Activated CD4-positive, alpha-beta T cell treated with anti-CD3 and anti-CD28 coated beads, Interleukin-2, amount 10 ng/mL, durations not matched to agents 7 days and 5 days (primary cell): ENCODE data around the gene GSTM5. TPM values are rescaled to one million over a fixed set of nuclear protein-coding genes. Genes with fewer than 3 reads are reported as not detected.
A peak's percentile ranks its signal among the peaks of the same experiment; 100 is the strongest.

ENCODE experiments used
- CTCF ChIA-PET: fragments of 350-600 bp; sonication (Branson Sonifier 250); formaldehyde crosslinking; loops from one replicate; lab custom pipeline; 2021; ENCODE audit warnings: antibody characterized with exemption; lab: Charles Lee
- POLR2A ChIA-PET: fragments of 350-600 bp; sonication (Branson Sonifier 250); formaldehyde crosslinking; loops from one replicate; lab custom pipeline; 2021; ENCODE audit warnings: antibody characterized with exemption; lab: Charles Lee
- DNase-seq: peaks from one replicate; pipeline ENCODE4 v3.0.0-alpha.2; 2020
- H3K27ac Mint-ChIP-seq: one replicate; pipeline ENCODE4 v1.8.0; 2021; ENCODE audit warnings: mild to moderate bottlenecking, moderate library complexity, mixed read lengths
- H3K27me3 Mint-ChIP-seq: one replicate; pipeline ENCODE4 v1.8.0; 2021; ENCODE audit warnings: mixed read lengths
- H3K36me3 Mint-ChIP-seq: one replicate; pipeline ENCODE4 v1.8.0; 2021; ENCODE audit warnings: low read depth, mixed read lengths
- H3K4me1 Mint-ChIP-seq: one replicate; pipeline ENCODE4 v1.8.0; 2021; ENCODE audit warnings: mixed read lengths
- H3K4me3 Mint-ChIP-seq: one replicate; pipeline ENCODE4 v1.8.0; 2021; ENCODE audit warnings: mild to moderate bottlenecking, moderate library complexity, mixed read lengths
- H3K9me3 Mint-ChIP-seq: one replicate; pipeline ENCODE4 v1.8.0; 2021; ENCODE audit warnings: mixed read lengths
- total RNA-seq, 2 experiments: library from RNA; stranded (reverse); gene quantifications; one replicate each; pipeline ENCODE4 v1.2.3, GENCODE V29; 2021

GSTM5 gene
- total RNA-seq, 2 experiments from 2014 or later = 0.17 TPM; not detected in 1

DNA sequence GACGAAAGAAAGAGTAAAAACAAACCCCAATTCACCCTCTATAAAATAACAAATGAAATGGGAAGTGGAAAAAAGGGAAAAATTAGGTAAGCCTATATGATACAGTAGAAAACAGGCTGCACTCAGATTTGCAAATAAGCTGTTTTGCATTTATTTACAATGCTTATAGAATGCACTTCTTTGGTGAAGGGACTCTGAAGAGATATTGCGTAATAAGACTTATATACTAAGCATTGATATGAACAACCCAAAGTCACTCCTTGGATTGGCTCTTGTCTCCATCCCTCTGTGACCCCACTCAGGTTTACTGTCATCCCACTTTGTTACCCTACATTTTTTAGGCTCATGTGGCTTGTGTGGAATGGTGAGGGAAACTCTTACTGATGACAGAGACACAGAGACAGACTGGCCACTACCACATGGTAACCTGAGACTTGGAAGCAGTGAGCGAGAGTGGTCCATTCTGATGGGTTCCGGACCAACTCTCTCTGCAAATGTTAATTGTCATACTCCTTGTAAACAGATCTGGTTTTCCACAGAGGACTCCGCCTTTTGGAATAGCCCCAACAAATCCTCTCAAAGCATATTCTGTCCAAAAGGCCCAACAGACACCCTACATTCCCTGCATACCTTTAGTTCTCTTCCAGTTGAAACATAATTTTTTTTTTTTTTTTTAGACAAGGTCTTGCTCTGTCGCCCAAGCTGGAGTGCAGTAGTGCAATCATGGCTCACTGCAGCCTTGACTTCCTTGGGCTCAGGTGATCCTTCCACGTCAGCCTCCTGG lies 11.0 kb downstream of the GSTM5 start:
- POLR2A ChIA-PET = no interaction called here
- DNase-seq = no peak

DNA sequence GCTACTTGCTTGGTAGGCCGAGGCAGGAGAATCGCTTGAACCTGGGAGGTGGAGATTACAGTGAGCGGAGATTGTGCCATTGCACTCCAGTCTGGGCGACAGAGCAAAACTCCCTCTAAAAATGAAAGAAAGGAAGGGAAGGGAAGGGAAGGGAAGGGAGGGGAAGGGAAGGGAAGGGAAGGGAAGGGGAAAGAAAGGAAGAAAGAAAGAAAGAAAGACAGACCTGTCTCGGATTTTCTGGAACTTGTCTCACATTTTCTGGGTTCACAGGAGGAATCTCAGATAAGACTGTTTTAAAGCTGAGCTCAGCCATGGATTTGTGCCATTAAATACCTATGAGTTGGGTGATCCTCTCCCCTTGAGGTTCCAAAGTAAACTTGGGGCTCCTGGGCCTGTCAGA lies 12.9 kb downstream of the GSTM5 start:
- ChIA-PET CTCF (interaction anchor here (0.9 kb wide), 1 partner anchor 247 kb away, joined by 3 read pairs; no protein-coding TSS in a partner anchor), POLR2A (no interaction called here)
- Mint-ChIP-seq H3K36me3 (no peaks in the 10 kb centered on the region), H3K4me3 (no peak overlapping the region), H3K27ac (no peak overlapping the region), H3K27me3 (peaks cover 6% of the 10 kb centered on the region), H3K9me3 (no peaks in the 10 kb centered on the region), H3K4me1 (no peaks in the 10 kb centered on the region)
- no peak for DNase-seq

More for the DNA sequence above, 11.0 kb downstream of the GSTM5 start:
- Mint-ChIP-seq H3K4me3 (no peak overlapping the region), H3K9me3 (no peaks in the 10 kb centered on the region), H3K27ac (no peak overlapping the region), H3K27me3 (peaks cover 6% of the 10 kb centered on the region), H3K36me3 (no peaks in the 10 kb centered on the region), H3K4me1 (peaks cover 4% of the 10 kb centered on the region)
- CTCF ChIA-PET = interaction anchor here (0.7 kb wide), 1 partner anchor 100 kb away, joined by 3 read pairs; no protein-coding TSS in a partner anchor

DNA sequence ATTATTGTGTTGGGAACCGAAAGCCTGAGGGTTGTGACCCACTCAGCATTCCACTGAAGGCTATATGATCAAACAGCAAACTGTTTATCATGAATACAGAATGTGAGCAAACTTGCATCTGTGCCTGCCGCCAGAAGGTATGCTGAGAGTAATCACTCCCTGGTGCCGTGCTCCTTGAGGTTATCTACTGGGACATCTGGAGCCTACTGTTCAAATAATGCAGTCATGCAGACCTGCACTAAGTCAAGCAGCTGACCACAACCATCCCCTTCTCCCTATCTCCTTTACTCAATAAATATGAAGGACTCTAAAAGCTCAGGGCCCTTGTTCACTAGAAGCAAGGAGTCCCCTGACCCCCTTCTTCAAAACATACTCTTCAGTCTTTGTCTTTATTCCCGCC lies 13.5 kb downstream of the GSTM5 start:
- no peaks in the 10 kb centered on the region for H3K36me3 Mint-ChIP-seq
- no peak for DNase-seq
- ChIA-PET POLR2A (no interaction called here), CTCF (no interaction called here)
- no peaks in the 10 kb centered on the region for H3K4me1 Mint-ChIP-seq
- H3K27ac Mint-ChIP-seq = no peak overlapping the region
- no peak overlapping the region for H3K4me3 Mint-ChIP-seq
- H3K9me3 Mint-ChIP-seq = no peaks in the 10 kb centered on the region
- peaks cover 6% of the 10 kb centered on the region for H3K27me3 Mint-ChIP-seq

DNA sequence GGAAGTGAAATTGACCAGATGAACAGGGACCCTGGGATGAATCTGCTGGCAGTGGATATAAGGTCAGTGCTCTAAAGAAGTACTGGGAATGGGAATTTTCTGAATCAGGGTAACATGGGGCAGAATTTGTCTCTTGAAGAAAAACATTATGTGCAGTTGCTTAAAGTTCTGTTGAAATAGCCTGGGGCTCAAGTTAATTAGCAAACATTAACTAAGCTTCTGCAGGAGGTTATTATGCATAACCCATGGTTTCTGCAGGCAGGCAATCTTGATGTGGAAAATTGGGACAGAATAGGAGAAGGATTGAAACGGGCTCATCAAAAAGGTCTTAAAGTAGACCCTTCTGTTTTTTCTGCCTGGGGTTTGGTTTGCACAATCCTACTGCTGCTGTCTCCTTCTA lies 14.0 kb downstream of the GSTM5 start:
- Mint-ChIP-seq H3K4me1 (no peaks in the 10 kb centered on the region), H3K27me3 (peaks cover 6% of the 10 kb centered on the region), H3K4me3 (no peak overlapping the region), H3K9me3 (no peaks in the 10 kb centered on the region), H3K27ac (no peak overlapping the region), H3K36me3 (no peaks in the 10 kb centered on the region)
- no peak for DNase-seq
- POLR2A ChIA-PET = no interaction called here
- CTCF ChIA-PET = no interaction called here

DNA sequence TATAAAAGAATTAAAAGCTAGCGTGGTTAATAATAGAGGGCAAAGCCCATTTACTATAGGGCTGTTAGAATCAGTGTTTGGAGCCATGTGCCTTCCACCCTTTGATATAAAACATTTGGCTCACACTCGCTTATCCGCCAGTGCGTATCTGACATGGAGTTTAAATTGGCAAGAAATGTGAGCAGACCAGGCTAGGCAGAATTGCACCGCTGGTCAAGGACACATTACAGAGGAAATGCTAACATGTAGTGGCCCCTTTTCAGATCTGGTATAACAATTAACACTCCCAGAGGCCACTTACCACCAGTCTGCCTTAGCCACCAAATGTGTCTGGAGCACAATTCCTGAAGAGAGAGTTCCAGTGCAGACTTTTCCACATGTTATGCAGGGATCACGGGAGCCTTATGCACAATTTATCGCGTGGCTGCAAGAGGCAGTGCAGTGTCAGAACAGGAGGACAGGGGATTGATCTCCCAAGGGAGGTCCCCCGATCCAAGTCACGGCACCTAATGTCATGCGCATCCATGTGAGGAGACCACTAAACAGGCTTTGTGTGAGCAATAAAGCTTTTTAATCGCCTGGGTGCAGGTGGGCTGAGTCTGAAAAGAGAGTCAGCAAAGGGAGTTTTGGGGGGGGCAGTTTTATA lies 14.8 kb downstream of the GSTM5 start:
- ChIA-PET CTCF (no interaction called here), POLR2A (no interaction called here)
- no peak for DNase-seq
- H3K4me1 Mint-ChIP-seq = no peaks in the 10 kb centered on the region
- peaks cover 4% of the 10 kb centered on the region for H3K27me3 Mint-ChIP-seq
- no peaks in the 10 kb centered on the region for H3K36me3 Mint-ChIP-seq
- H3K9me3 Mint-ChIP-seq = no peaks in the 10 kb centered on the region
- H3K27ac Mint-ChIP-seq = no peak overlapping the region
- H3K4me3 Mint-ChIP-seq = no peak overlapping the region

DNA sequence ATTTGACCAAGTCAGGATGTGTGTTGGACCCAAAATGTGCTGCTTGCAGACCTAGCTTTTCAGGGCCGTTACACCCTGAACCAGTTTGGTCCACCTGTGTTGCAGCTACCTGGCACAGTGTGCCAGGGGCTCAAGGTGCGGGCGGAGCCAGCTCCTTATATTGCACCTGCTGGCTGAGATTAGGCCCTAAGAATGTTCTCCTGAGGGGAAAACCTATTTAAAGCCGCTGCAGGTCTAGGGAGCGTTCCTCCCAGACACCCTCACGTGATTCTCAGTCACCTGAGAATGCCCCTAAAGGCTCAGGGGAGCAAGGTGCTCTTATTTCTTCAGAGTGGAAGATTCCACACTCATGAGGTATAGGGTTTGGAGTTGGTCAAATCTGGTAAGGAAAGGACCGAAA lies 16.8 kb downstream of the GSTM5 start:
- Mint-ChIP-seq H3K9me3 (no peaks in the 10 kb centered on the region), H3K36me3 (no peaks in the 10 kb centered on the region), H3K27ac (no peak overlapping the region), H3K27me3 (no peaks in the 10 kb centered on the region), H3K4me3 (no peak overlapping the region), H3K4me1 (no peaks in the 10 kb centered on the region)
- no peak for DNase-seq
- ChIA-PET CTCF (interaction anchor here (0.7 to 2.2 kb wide), 4 partner anchors 10 to 48 kb away, joined by 3 to 7 read pairs (median 3); no protein-coding TSS in a partner anchor), POLR2A (interaction anchor here (0.6 kb wide), 1 partner anchor 37 kb away, joined by 3 read pairs; no protein-coding TSS in a partner anchor)

DNA sequence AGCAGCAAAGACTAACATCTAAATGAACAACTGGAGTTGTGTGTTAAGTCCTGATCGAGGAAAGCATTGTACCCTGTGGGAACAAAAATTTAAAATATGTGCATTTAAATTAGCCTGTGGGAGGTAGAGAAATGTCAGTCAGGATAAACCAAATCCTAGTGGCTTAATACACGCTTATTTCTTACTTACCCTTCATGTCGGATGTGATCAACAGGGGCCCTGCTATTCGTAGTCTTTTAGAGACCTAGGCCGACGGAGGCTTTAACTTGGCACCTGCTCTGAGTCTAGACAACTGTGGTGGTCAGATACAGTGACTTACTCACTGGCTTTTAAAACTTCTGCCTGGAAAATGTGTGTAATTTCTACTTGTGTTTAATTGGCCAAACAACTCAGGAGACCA lies 18.6 kb downstream of the GSTM5 start:
- Mint-ChIP-seq H3K27ac (no peak overlapping the region), H3K4me1 (no peaks in the 10 kb centered on the region), H3K9me3 (no peaks in the 10 kb centered on the region), H3K27me3 (no peaks in the 10 kb centered on the region), H3K36me3 (no peaks in the 10 kb centered on the region), H3K4me3 (no peak overlapping the region)
- CTCF ChIA-PET = no interaction called here
- POLR2A ChIA-PET = no interaction called here
- no peak for DNase-seq

DNA sequence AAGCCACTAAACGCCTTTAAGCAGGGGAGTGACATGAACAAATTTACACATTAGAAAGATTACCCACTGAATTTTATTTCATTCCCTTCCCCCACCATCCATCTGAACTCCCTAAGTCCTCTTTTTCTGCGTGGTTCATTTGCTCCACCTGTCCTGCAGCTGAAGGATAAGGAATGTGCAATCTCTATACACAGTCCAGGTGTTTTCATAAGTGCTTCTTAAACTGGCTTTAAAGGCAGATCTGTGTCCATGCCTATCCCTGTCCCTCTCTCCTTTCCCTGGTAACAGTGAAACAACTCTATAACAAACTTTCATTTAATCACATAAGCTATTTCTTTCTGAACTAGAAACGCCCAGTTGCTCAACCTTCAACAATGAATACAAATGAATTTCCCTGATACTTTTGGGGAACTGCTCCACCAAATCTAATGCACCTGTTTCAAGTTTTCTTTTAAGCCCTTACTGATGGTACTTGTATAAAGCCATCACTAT lies 20.4 kb downstream of the GSTM5 start:
- no peak overlapping the region for H3K4me3 Mint-ChIP-seq
- DNase-seq = no peak
- H3K36me3 Mint-ChIP-seq = peaks cover 3% of the 10 kb centered on the region
- ChIA-PET CTCF (no interaction called here), POLR2A (interaction anchor here (0.5 kb wide), 1 partner anchor 666 kb away, joined by 3 read pairs; no protein-coding TSS in a partner anchor)
- H3K27ac Mint-ChIP-seq = no peak overlapping the region
- no peaks in the 10 kb centered on the region for H3K9me3 Mint-ChIP-seq
- H3K4me1 Mint-ChIP-seq = no peaks in the 10 kb centered on the region
- H3K27me3 Mint-ChIP-seq = no peaks in the 10 kb centered on the region

DNA sequence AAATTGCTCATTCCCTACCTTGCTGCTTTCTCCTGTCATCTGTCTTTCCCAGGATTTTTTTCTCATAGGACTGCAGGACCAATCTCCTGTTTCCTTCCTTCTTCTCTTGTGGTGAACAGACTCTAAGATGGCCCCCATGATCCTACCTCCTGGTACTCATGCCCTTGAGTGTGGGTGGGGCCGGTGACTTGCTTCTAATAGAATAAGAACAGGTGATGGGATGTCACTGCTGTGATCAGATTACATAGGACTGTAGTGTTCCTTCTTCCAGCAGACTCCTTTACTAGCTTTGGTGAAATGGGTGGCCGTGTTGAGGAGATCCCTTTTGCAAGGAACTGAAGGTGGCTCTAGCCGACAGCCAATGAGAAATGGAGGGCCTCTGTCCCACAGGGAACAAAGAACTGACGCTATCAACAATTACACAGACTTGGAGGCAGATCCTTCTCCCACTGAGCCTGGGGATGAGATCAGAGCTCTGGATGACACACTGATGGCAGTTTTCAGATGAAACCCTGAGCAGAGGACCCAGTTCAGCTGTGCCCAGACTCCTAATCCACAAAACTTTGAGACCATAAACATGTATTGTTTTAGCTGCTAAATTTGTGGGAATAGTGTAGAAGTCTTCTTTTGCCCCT lies 21.3 kb downstream of the GSTM5 start:
- POLR2A ChIA-PET = no interaction called here
- no peak overlapping the region for H3K4me3 Mint-ChIP-seq
- H3K36me3 Mint-ChIP-seq = peaks cover 3% of the 10 kb centered on the region
- H3K27me3 Mint-ChIP-seq = no peaks in the 10 kb centered on the region
- no peaks in the 10 kb centered on the region for H3K9me3 Mint-ChIP-seq
- H3K4me1 Mint-ChIP-seq = no peaks in the 10 kb centered on the region
- no peak overlapping the region for H3K27ac Mint-ChIP-seq
- CTCF ChIA-PET = interaction anchor here (1.1 to 1.7 kb wide), 3 partner anchors 16 to 174 kb away, joined by 3 to 5 read pairs (median 3); no protein-coding TSS in a partner anchor
- no peak for DNase-seq

DNA sequence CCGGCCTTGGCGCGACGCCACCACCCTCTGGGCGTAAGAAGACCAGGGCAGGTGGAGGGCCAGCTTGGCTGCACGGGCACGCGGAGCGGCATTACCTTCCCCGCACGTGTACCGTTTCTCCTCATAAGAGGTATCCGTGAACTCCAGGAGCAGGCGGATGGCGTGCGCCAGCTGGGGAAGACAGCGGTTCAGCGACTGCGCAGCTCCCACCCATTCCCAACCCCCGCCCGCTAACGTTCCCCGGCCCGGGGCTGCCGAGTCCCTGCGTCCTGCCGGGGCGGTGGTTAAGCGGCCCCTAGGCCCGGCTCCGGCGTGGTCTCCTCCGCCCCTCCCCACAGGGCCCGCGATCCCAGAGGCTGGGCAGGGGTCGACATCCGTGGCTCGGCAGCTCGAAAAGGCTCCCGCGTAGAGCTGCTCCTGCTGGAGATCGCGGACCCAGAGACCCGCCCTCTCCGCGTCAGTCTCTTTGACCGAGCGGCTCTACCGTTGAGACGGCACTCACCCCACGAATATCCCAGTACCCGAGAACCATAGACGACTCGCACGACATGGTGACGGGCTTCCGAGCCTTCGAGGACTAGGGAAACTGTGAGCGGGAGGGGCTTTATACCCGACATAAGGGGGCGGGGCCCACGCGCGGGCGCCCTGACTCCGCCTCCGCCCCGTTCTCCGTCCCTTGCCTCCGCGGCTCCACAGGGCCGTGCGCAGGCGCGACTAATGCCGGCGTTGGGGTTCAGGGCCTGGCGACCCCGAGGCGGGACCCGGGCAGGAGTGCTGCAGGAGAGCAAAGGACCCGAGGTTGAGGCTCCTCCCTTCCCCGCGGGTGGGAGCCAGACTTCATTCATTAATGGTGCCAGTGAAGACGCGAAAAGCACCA lies 27.9 kb downstream of the GSTM5 start:
- ChIA-PET POLR2A (no interaction called here), CTCF (interaction anchor here (1.1 to 2.2 kb wide), 6 partner anchors 9 to 244 kb away, joined by 3 to 5 read pairs (median 4); partner anchors contain the start of gene AHCYL1)
- H3K4me3 Mint-ChIP-seq = peak overlapping the region; percentile 80
- H3K27me3 Mint-ChIP-seq = peaks cover 17% of the 10 kb centered on the region
- H3K4me1 Mint-ChIP-seq = peaks cover 14% of the 10 kb centered on the region
- peak overlapping the region; percentile 76 for H3K27ac Mint-ChIP-seq
- H3K36me3 Mint-ChIP-seq = peaks cover 3% of the 10 kb centered on the region
- H3K9me3 Mint-ChIP-seq = no peaks in the 10 kb centered on the region
- DNase-seq = peak; percentile 83

DNA sequence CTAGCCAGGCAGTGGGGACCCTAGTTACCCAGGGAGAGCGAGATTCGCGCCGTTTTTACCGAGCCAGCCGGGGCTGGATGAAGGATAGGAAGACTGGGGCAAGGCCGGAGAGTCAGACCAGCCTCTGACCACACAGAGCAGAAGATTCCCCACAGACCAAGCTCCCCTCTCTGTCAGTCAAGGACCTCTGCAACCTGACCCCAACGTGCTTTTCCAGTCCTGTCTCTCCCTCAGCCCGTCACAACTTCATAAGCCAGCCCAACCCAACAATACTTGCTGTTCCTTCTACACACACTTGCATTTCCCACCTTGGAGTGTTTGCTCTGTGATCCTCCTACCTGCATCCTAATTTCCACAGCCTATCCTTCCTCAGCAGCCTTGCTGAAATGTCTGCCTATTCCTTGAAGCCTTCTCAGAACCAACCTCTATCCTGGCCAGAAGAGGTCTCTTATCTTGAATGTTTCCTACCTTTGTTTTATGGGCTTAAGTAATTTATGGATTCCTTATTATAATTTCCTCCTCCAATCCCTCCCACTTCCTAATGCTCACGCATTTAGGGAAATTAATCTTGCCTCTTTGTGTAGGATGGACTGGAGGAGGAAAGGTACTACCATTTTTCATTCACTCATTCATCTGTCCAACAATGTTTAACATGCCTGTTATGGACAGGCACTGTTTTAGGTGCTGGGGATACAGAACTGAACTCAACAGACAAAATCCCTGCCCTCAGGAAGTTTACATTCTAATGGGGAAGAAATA lies 28.7 kb downstream of the GSTM5 start, which contains the start of gene GSTM3:
Gene GSTM3, minus strand, starts transcription at position 424 of the 759 bp plus-strand sequence. CDS start 751 bp downstream, outside the sequence.
- DNase-seq = no peak
- peaks cover 3% of the 10 kb centered on the region for H3K36me3 Mint-ChIP-seq
- ChIA-PET CTCF (interaction anchor here (0.6 to 2.2 kb wide), 5 partner anchors 8 to 641 kb away, joined by 3 to 5 read pairs (median 5); partner anchors contain the start of gene AHCYL1), POLR2A (no interaction called here)
- peaks cover 14% of the 10 kb centered on the region for H3K4me1 Mint-ChIP-seq
- peak within 1 kb of the TSS; percentile 80 for H3K4me3 Mint-ChIP-seq
- no peaks in the 10 kb centered on the region for H3K9me3 Mint-ChIP-seq
- H3K27ac Mint-ChIP-seq = peak within 1 kb of the TSS; percentile 76
- peaks cover 21% of the 10 kb centered on the region for H3K27me3 Mint-ChIP-seq
